K562 (cell line): Measurements from ENCODE around the gene SLC13A3. TPM values are rescaled to one million over a fixed set of nuclear protein-coding genes. Genes with fewer than 3 reads are reported as not detected.

Source experiments
- AFF1 ChIP-seq, 2 experiments: fragments of 450-650 bp; IDR thresholded peaks; 2 replicates each; pipeline ENCODE4 v1.6.1; 2018; ENCODE audit warnings: mild to moderate bottlenecking in 2 of 2, low read depth in 1 of 2; ENCODE audit not compliant: partially characterized antibody in 2 of 2
- KDM1A ChIP-seq, 2 experiments: fragments of 450-650 bp; IDR thresholded peaks; 2 replicates each; pipeline ENCODE4 v1.6.1; 2016; ENCODE audit warnings: mild to moderate bottlenecking in 2 of 2
- MXD1 ChIP-seq: fragments of 250-450 bp; sonication (Bioruptor Pico); IDR thresholded peaks from 2 replicates; pipeline ENCODE4 v1.8.0; 2021; ENCODE audit warnings: borderline replicate concordance, mild to moderate bottlenecking, moderate library complexity; ENCODE audit not compliant: poor library complexity, severe bottlenecking
- RBM15 ChIP-seq: fragments of 200-400 bp; formaldehyde crosslinking; IDR thresholded peaks from 2 replicates; pipeline ENCODE4 v1.6.1; 2018; ENCODE audit warnings: mild to moderate bottlenecking, low read length, moderate library complexity; ENCODE audit not compliant: insufficient read depth
- RCOR1 ChIP-seq, 2 experiments: IDR thresholded peaks; 2 replicates each; pipeline ENCODE4 v1.6.1; 2012; ENCODE audit warnings: low read depth in 2 of 2, low read length in 2 of 2, borderline replicate concordance in 1 of 2, improper control_type of control experiment in 1 of 2
- polyA plus RNA-seq, 8 experiments: library from polyadenylated mRNA; depleted of rRNA in 4 of 8; stranded (reverse) in 5 of 8; unstranded in 3 of 8; fragments of >200 nt; fragmentation: Nextera tagmentation in 2 of 8; fragmentation: Illumina TruSeq in 1 of 8; extraction: Ambion mirVana in 2 of 8; extraction: Trizol in 1 of 8; gene quantifications; 2 replicates each; pipeline versions ENCODE4 v1.2.1 to v1.2.3, GENCODE V29; 2011 to 2014; ENCODE audit warnings: inconsistent platforms in 1 of 8, missing spikeins in 1 of 8
- total RNA-seq, 7 experiments: library from RNA; depleted of rRNA in 6 of 7; stranded (reverse); fragments of >200 nt in 6 of 7; fragmentation: Illumina TruSeq in 2 of 7; extraction: Trizol in 2 of 7; gene quantifications; 2 replicates each; pipeline versions ENCODE4 v1.2.1 to v1.2.3, GENCODE V29; 2011 to 2021; ENCODE audit warnings: low replicate concordance in 1 of 7

Gene SLC13A3
- total and polyA plus RNA-seq, 9 of the 15 experiments (the other 6 are each of a cell fraction or from before 2014, with no cell fraction given): 5.5 to 16.4 (median 8.5) TPM

- TF ChIP-seq AFF1 (IDR thresholded peaks at IDR 0.05; ENCODE audit: low read depth in 1 of 2, partially characterized antibody in 2 of 2) (peak in 1 of 2 experiments; percentile 65), KDM1A (IDR thresholded peaks at IDR 0.05) (peak; percentile 63 to 65; a peak in 3 of 4 replicates), RBM15 (no peak), RCOR1 (IDR thresholded peaks at IDR 0.05; ENCODE audit: borderline replicate concordance in 1 of 2, low read depth in 2 of 2, low read length in 2 of 2) (peak in 1 of 2 experiments; percentile 95; a peak in 2 of 4 replicates), MXD1 (CRISPR knock-in tag) (no peak)
Measured at GRCh38 chr20:46523696-46524328, 127.4 kb downstream of the SLC13A3 start (continued).
